ENCODE measurements around the gene PLEKHH2.

Gene PLEKHH2

DNA sequence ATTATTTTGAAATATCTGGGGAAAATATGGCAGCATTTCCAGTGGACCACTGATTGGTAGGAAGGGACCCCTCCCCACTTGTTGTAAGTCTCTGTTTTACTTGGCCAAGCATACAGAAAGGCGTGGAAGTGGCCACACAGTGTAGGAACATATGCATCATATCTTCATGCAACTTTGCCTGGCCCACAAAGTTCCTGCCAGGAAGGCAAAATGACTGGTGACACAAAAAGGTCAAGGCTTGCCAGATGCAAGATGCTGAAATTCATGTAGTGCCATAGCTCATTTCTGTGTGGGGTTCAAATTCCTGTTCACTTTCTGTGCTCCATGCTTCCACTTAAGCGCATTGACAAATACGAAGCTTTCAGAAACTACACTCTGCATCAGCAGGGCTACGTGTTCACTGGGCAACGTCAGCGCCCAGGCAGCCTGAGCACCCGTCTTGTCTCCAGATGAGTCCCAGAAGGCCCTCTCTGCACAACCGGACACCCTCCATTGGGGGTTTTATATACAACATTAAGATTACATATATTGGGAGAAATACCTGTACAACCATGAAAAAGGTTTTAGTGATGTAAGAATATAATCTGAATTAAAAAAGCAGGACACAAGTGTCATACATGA, 140.4 kb downstream of the PLEKHH2 start (continued):
- TF ChIP-seq PPARA (CRISPR knock-in tag; IDR thresholded peaks at IDR 0.05; ENCODE audit: borderline replicate concordance) (no peak), ARNTL (CRISPR knock-in tag; IDR thresholded peaks at IDR 0.05; ENCODE audit: borderline replicate concordance, low read depth) (no peak), ZNF70 (CRISPR knock-in tag; IDR thresholded peaks at IDR 0.05) (no peak)

DNA sequence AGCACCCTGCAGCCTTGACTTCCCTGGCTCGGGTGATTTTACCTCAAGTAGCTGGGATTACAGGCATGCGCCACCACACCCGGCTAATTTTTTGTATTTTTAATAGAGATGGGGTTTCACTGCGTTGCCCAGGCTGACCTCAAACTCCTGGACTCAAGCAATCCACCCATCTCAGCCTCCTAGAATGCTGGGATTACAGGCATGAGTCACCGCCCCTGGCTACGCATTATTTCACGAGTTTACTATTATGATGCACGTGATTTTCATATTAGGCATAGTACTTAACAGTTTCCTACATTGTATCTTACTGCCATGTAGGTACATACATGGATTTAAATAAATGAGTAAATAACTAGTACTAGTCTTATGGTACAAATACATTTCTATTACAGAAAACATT, 141.2 kb downstream of the PLEKHH2 start:
- TF ChIP-seq, protein P1, sequence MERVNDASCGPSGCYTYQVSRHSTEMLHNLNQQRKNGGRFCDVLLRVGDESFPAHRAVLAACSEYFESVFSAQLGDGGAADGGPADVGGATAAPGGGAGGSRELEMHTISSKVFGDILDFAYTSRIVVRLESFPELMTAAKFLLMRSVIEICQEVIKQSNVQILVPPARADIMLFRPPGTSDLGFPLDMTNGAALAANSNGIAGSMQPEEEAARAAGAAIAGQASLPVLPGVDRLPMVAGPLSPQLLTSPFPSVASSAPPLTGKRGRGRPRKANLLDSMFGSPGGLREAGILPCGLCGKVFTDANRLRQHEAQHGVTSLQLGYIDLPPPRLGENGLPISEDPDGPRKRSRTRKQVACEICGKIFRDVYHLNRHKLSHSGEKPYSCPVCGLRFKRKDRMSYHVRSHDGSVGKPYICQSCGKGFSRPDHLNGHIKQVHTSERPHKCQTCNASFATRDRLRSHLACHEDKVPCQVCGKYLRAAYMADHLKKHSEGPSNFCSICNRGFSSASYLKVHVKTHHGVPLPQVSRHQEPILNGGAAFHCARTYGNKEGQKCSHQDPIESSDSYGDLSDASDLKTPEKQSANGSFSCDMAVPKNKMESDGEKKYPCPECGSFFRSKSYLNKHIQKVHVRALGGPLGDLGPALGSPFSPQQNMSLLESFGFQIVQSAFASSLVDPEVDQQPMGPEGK (CRISPR knock-in tag; IDR thresholded peaks at IDR 0.05; ENCODE audit: borderline replicate concordance) = no peak
- TF ChIP-seq ZNF70 (CRISPR knock-in tag; IDR thresholded peaks at IDR 0.05) = no peak
- TF ChIP-seq ZNF8 (CRISPR knock-in tag; IDR thresholded peaks at IDR 0.05) = no peak
- no peak for TF ChIP-seq RARB (CRISPR knock-in tag; IDR thresholded peaks at IDR 0.05)
- TF ChIP-seq OSR1 (CRISPR knock-in tag; IDR thresholded peaks at IDR 0.05) = no peak
- no peak for TF ChIP-seq BACH2 (CRISPR knock-in tag; IDR thresholded peaks at IDR 0.05; ENCODE audit: borderline replicate concordance)
- no peak for TF ChIP-seq CSDC2 (CRISPR knock-in tag; IDR thresholded peaks at IDR 0.05)
- TF ChIP-seq ESRRG (CRISPR knock-in tag; IDR thresholded peaks at IDR 0.05) = no peak
- TF ChIP-seq TCF4 (CRISPR knock-in tag; IDR thresholded peaks at IDR 0.05; ENCODE audit: borderline replicate concordance) = no peak
- no peak for TF ChIP-seq ZFP30 (CRISPR knock-in tag; IDR thresholded peaks at IDR 0.05)
- no peak for TF ChIP-seq SNAI2 (CRISPR knock-in tag; IDR thresholded peaks at IDR 0.05)
- TF ChIP-seq, protein P2, sequence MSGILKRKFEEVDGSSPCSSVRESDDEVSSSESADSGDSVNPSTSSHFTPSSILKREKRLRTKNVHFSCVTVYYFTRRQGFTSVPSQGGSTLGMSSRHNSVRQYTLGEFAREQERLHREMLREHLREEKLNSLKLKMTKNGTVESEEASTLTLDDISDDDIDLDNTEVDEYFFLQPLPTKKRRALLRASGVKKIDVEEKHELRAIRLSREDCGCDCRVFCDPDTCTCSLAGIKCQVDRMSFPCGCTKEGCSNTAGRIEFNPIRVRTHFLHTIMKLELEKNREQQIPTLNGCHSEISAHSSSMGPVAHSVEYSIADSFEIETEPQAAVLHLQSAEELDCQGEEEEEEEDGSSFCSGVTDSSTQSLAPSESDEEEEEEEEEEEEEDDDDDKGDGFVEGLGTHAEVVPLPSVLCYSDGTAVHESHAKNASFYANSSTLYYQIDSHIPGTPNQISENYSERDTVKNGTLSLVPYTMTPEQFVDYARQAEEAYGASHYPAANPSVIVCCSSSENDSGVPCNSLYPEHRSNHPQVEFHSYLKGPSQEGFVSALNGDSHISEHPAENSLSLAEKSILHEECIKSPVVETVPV (CRISPR knock-in tag; IDR thresholded peaks at IDR 0.05) = no peak
- TF ChIP-seq, protein P3, sequence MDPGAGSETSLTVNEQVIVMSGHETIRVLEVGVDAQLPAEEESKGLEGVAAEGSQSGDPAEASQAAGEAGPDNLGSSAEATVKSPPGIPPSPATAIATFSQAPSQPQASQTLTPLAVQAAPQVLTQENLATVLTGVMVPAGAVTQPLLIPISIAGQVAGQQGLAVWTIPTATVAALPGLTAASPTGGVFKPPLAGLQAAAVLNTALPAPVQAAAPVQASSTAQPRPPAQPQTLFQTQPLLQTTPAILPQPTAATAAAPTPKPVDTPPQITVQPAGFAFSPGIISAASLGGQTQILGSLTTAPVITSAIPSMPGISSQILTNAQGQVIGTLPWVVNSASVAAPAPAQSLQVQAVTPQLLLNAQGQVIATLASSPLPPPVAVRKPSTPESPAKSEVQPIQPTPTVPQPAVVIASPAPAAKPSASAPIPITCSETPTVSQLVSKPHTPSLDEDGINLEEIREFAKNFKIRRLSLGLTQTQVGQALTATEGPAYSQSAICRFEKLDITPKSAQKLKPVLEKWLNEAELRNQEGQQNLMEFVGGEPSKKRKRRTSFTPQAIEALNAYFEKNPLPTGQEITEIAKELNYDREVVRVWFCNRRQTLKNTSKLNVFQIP (CRISPR knock-in tag; IDR thresholded peaks at IDR 0.05; ENCODE audit: borderline replicate concordance, low read depth) = no peak
- TF ChIP-seq PPARA (CRISPR knock-in tag; IDR thresholded peaks at IDR 0.05; ENCODE audit: borderline replicate concordance) = no peak
- no peak for TF ChIP-seq ISL1 (CRISPR knock-in tag; IDR thresholded peaks at IDR 0.05)
- TF ChIP-seq, protein P4, sequence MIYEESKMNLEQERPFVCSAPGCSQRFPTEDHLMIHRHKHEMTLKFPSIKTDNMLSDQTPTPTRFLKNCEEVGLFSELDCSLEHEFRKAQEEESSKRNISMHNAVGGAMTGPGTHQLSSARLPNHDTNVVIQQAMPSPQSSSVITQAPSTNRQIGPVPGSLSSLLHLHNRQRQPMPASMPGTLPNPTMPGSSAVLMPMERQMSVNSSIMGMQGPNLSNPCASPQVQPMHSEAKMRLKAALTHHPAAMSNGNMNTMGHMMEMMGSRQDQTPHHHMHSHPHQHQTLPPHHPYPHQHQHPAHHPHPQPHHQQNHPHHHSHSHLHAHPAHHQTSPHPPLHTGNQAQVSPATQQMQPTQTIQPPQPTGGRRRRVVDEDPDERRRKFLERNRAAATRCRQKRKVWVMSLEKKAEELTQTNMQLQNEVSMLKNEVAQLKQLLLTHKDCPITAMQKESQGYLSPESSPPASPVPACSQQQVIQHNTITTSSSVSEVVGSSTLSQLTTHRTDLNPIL (CRISPR knock-in tag; IDR thresholded peaks at IDR 0.05; ENCODE audit: low read depth) = no peak
- TF ChIP-seq ZFP3 (CRISPR knock-in tag; IDR thresholded peaks at IDR 0.05) = no peak

DNA sequence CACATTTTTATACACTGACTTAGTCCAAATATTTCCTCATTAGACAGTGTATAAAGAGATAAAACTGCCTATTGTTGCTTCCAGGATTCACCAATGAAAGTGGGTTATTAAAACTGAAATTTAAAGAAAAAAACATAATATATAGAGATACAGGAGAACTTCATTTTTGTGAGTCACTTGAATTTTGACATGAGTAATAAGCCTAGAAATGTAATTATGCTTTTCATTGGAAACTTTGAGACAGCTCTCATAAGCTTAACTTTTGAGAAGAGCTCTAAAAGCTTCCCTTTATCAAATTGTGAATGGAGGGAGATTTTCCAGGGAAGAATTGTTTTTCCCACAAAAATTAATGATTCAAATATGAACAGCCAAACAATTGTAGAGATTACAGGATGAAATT, 150.8 kb downstream of the PLEKHH2 start:
- ATAC-seq = peak; percentile 84

More for the DNA sequence above, 141.2 kb downstream of the PLEKHH2 start:
- no peak for ATAC-seq

More for the DNA sequence above, 150.8 kb downstream of the PLEKHH2 start:
- TF ChIP-seq, protein P2 (CRISPR knock-in tag; IDR thresholded peaks at IDR 0.05) = no peak
- peak; percentile 85 for TF ChIP-seq ISL1 (CRISPR knock-in tag; IDR thresholded peaks at IDR 0.05)
- TF ChIP-seq, protein P3 (CRISPR knock-in tag; IDR thresholded peaks at IDR 0.05; ENCODE audit: borderline replicate concordance, low read depth) = 0 out of 2 replicates have a peak, but pooled peaks have one; percentile 25
- TF ChIP-seq, protein P4 (CRISPR knock-in tag; IDR thresholded peaks at IDR 0.05; ENCODE audit: low read depth) = peak; percentile 21; the same call in 1 of the 2 replicates
- peak; percentile 72; the same call in 1 of the 2 replicates for TF ChIP-seq ZC3H10 (CRISPR knock-in tag; IDR thresholded peaks at IDR 0.05)
- no peak for TF ChIP-seq CSDC2 (CRISPR knock-in tag; IDR thresholded peaks at IDR 0.05)
- no peak for TF ChIP-seq SNAI2 (CRISPR knock-in tag; IDR thresholded peaks at IDR 0.05)
- TF ChIP-seq ZFP30 (CRISPR knock-in tag; IDR thresholded peaks at IDR 0.05) = no peak

All from SK-N-SH treated with all-trans-retinoic acid at 6 μM for 48 hours (cell line).